GM18951 (cell line): Measurements from ENCODE around the gene ALG9.

Experiments used
- POLR2A ChIP-seq: IDR thresholded peaks from 4 replicates; pipeline ENCODE4 v1.6.1; 2011; ENCODE audit warnings: mild to moderate bottlenecking; ENCODE audit not compliant: insufficient read length, insufficient read depth; ENCODE audit errors: extremely low read depth
- in situ Hi-C: fragments of 300-500 bp; cut with MboI; formaldehyde crosslinking; loops from one replicate; pipeline ENCODE4 v1.12.0; 2022; ENCODE audit warnings: low sequenced_read_pairs, mixed read lengths, inconsistent platforms; ENCODE audit not compliant: unreplicated experiment

The ALG9 gene

GRCh38 chr11:111838054-111838453 is 33.3 kb downstream of the ALG9 start:
- in situ Hi-C loops: loop anchor here (10.0 kb wide), 1 partner anchor 53 kb away; no protein-coding TSS in a partner anchor
- no peak for TF ChIP-seq POLR2A

GRCh38 chr11:111837366-111837891 is 34.0 kb downstream of the ALG9 start:
- in situ Hi-C loops: loop anchor here (10.0 kb wide), 1 partner anchor 53 kb away; no protein-coding TSS in a partner anchor
- no peak for TF ChIP-seq POLR2A

DNA sequence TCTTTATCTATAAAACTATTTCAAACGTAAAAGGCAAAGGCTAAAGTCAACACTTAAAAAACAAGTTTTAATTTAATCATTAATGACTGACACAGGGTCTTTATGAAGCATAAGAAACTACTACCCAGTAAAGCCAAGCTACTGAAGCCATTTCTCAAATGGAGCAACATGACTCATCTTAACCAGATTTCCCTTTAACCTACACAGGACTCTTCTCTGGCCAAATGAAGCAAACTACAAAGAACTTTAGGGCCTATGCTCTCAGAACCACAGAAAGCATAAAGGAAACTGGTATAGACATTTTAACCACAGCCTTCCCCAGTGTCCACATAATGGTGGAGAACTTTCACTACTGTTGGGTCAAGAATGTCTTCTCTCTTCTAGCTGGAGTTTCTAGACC is 34.7 kb downstream of the ALG9 start:
- in situ Hi-C loops: loop anchor here (10.0 kb wide), 1 partner anchor 52 kb away; no protein-coding TSS in a partner anchor
- TF ChIP-seq POLR2A: no peak

DNA sequence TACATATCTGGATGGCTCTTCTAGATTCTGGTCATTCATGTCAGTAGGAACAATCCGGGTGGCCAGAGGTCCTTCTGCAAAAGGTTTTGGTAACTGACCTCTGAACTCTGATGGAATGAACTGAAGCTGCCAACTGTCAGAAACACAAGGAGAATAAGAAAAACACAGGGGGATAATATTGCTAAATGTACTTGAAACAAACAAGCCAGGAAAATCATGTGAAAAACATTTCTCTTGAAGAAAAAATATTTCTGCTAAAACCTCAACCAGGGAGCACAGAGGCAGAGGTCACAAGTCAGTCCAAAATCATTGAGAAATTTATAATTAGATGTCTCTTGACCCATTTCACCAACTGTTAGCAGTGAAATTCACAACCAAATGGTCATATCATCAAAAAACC is 35.2 kb downstream of the ALG9 start:
- TF ChIP-seq POLR2A: no peak
- in situ Hi-C loops: loop anchor here (10.0 kb wide), 1 partner anchor 51 kb away; no protein-coding TSS in a partner anchor

DNA sequence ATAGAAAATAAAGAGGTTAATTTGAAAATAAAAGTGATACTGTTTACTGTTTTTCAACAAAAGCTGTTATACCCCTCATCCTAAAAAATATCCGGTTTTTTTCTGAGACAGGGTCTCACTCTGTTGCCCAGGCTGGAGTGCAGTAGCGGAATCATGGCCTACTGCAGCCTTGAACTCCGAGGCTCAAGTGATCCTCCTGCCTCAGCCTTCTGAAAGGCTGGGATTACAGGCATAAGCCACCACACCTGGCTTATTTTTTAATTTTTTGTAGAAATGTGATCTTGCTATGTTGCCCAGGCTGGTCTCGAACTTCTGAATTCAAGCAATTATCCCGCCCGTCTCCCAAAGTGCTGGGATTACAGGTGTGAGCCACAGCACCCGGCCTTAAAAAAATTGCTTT is 35.7 kb downstream of the ALG9 start:
- no peak for TF ChIP-seq POLR2A
- in situ Hi-C loops: loop anchor here (10.0 kb wide), 1 partner anchor 51 kb away; no protein-coding TSS in a partner anchor

DNA sequence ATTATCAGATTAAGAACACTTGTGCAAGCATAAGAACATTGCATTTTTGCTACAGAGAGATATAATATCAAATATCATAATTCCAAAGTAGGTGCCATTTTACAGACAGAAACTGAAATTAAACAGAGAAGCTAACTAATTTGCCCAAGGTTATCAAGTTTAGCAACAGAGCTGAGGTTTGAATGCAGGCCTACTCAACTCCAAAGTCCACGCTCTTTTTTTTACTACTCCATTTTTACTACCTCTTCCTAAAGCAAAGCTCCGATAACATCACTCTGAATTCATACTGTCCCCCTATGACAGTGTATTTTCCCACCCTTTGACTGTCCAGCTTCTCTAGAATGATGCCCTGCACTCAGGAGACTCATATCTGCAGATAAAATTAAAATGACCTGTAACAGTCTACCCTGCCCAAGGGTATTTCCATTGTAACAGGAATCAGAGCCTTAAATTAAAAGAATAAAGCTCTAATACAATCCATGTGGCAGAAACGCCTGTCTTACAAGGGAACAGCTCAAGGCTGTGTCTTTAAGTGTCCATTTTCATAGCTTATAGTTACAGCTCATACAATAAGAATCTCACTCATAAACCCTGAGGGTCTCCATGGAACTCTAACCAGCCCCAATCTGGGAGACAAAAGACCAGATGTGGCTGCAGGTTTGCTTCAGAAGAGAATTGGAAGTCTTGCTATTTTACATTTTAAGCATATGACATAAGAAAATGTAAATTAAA is 36.8 kb downstream of the ALG9 start:
- in situ Hi-C loops: loop anchor here (10.0 kb wide), 1 partner anchor 50 kb away; no protein-coding TSS in a partner anchor
- TF ChIP-seq POLR2A: no peak

DNA sequence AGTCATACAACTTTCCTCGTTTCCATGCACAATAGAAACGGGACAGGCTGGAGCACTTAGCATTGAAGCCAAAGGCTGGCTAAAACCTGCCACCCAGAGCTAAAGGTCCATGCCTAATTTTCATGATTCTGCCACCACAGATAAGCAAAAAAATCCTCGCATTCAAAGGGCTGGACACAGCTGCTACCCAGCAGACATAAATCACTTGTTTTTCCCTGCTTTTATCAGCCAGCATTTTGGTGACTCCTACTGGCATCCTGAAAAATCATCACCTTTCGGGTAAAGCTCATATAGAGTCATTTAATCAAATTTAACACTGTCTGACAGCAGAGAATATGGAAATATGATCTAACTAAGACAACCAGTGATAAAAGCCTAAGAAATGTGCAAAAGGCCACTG is 37.9 kb downstream of the ALG9 start:
- in situ Hi-C loops: loop anchor here (10.0 kb wide), 1 partner anchor 49 kb away; no protein-coding TSS in a partner anchor
- no peak for TF ChIP-seq POLR2A

DNA sequence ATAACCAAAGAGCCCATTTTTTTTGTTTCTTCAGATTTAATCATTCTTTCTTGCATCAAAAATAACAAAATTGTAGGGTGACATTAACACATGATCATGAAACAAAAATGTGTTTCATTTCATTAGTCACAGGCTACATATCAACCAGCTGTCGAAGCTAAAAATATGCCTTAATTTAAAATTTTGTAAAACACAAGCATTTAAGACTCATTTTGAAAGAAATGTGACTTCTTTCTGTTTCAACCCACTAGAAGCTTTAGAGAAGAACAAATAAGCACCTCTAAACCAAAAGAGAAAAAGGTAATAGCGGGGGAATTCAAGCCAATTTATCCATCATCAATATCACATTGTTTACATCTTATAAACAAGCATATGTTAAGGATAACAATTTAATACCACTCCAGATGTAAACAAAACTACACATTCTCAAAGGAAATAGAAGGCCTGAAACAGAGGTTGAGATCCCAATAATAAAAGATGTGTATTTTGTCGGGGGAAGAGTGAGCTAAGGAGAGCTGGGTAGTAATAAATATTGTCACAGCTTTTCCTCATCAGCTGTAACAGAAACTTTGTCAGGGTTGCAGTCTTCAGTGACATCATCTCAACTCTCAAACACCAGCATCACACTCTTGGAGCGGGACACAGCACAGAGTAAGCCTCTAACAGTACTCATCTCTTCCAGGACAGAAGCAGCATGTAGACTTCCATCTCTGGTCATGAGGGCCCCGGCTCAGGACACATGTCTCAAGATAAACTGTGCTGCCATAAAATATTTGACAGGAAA is 42.0 kb downstream of the ALG9 start:
- in situ Hi-C loops: no loop called here
- TF ChIP-seq POLR2A: no peak

DNA sequence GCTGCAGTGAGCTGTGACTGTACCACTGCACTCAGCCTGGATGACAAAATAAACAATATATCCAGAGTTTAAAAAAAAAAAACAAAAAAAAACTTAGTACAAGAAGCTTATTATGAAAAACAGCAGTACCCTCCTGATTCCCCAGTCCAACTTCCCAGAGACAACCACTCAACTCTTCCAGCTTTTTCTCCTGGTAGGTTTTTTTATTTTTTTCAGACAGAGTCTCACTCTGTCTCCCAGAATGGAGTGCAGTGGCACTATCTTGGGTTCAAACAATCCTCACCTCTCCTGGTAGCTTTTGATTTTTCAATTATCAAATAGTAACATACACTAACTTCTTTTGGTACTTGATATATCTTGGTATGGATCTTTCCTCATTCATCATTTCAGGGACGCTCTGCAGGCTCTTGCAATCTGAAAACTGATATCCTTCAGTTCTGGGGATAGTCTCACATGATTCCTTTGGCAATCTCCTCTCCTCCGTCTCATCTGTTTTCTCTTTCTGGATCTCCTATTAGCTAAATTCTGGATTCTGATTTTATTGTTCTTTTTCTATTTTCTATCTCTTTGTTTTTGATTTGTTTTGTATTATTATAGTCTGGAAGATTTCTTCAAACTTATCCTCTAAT is 44.9 kb downstream of the ALG9 start:
- no peak for TF ChIP-seq POLR2A
- in situ Hi-C loops: no loop called here

- in situ Hi-C loops: no loop called here
- TF ChIP-seq POLR2A: no peak
Observed at GRCh38 chr11:111823629-111824028, 47.8 kb downstream of the ALG9 start.

- in situ Hi-C loops: no loop called here
Observed at GRCh38 chr11:111823131-111823530, 48.2 kb downstream of the ALG9 start.

DNA sequence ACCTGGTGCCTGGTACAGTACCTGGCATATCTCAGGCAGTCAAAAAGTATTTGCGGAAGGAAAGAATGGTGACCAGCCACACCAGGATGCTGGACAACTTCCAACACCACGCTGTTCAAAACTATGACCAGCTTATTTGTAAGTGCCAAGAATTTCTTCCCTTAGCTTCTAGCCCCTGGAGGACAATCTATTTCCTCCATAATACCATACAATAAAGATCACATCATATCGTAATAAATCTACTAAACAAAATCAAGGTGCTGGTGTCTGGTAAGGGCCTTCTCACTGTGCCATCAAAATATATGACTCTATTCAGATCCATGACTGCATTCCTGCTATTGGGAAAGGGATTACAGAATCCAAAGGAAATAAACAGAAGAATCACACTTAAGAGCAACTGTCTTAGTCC is 51.5 kb downstream of the ALG9 start:
- in situ Hi-C loops: no loop called here
- TF ChIP-seq POLR2A: no peak

More at GRCh38 chr11:111823131-111823530, 48.2 kb downstream of the ALG9 start:
- TF ChIP-seq POLR2A: no peak

DNA sequence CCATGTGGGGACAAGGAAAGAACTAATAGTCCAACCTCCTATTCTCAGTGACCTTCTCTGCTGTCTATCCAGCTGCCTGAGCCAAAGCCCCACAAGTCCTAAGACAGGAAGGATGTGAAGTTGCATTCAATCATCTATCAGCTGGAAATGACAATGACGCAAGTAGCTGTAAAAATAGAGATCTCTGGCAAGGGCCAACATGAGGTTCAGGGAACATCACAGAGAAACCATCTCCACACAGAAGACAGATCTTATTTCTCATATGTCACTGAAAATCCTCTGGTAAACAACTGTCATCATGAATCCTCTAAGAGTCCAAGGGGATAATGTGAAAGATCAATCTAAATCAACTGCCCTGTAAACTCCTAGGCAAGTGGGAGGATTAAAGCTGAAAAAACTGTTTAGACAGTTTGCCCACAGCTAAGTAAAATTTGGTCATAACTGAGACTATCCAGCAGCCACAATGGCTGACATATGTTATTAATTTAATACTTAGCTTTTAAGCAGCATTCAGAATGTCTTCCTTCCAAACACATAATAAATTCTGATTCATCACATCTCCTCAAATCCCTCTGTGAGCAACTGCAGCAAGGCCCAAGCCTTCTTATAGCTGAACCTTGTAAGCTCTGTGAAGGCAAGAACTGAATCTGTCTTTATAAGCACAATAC is 52.1 kb downstream of the ALG9 start:
- in situ Hi-C loops: no loop called here
- TF ChIP-seq POLR2A: no peak

DNA sequence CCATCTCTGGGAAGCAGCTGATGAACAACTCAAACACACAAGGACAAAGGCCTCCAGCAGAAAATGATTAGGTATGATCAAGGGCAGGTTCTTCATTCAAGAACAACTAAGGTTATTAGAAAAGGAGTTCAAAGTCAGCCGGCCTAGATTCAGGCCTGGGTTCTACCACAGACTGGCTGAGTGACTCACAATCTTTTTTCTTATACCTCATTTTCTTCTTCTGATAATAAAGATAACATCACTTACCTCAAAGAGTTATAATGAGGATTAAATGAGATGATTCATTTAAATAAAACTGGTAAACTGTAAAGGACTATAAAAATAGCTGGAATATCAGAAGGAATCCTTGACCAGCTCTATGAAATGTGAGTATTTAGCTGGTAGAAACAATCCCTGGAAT is 55.9 kb downstream of the ALG9 start:
- in situ Hi-C loops: no loop called here

More for the DNA sequence above, 55.9 kb downstream of the ALG9 start:
- no peak for TF ChIP-seq POLR2A
